Measurements from ENCODE around the gene SFXN2. TPM values are rescaled to one million over a fixed set of nuclear protein-coding genes. Genes with fewer than 3 reads are reported as not detected.
"Not testable (repeated sequence)": the region's sequence is repeated elsewhere in the genome, so short reads cannot be mapped to it uniquely, and the experiment has no call there.

Gene SFXN2
- total RNA-seq, 1 donor from 2014 or later, result 4.2 TPM

DNA sequence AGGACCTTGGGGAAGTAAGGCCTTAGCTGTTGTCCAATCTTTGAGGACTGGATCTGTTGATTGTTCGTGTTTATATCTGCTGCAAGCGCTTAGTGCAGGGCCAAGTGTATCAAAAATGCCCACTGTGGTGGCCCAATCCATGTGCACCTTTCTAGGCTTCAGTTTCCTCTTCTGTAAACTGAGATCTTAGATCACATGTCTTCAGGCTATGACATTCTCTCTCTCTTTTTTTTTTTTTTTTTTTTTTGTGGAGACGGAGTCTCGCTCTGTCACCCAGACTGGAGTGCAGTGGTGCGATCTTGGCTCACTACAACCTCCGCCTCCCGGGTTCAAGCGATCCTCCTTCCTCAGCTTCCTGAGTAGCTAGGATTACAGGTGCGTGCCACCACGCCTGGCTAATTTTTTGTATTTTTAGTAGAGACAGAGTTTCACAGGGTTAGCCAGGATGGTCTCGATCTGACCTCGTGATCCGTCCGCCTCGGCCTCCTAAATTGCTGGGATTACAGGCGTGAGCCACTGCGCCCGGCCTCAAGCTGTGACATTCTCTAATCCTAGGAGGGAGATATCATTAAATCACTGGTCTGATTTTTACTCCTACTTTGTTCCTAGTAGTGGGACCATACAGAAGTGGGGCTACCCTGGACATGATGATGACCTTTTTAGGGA is 2.6 kb downstream of the SFXN2 start:
- H3K27ac ChIP-seq (ENCODE audit: low read depth, low read length); H3K36me3 ChIP-seq (ENCODE audit: control insufficient read depth in 3 of 3, insufficient read depth in 3 of 3, low read length in 3 of 3); H3K9ac ChIP-seq (ENCODE audit: low read depth in 1 of 3, low read length in 3 of 3); H3K27me3 ChIP-seq (ENCODE audit: control insufficient read depth in 3 of 3, insufficient read depth in 3 of 3, low read length in 3 of 3); H3K4me3 ChIP-seq (ENCODE audit: low read length in 3 of 3); H3K9me3 ChIP-seq (ENCODE audit: control insufficient read depth in 3 of 3, low read length in 3 of 3): not testable (repeated sequence)
- peaks cover 24 to 34% (median 29%) of the 10 kb centered on the region in 3 donors for H3K4me1 ChIP-seq (ENCODE audit: control insufficient read depth in 3 of 3, insufficient read depth in 3 of 3, low read length in 3 of 3)

DNA sequence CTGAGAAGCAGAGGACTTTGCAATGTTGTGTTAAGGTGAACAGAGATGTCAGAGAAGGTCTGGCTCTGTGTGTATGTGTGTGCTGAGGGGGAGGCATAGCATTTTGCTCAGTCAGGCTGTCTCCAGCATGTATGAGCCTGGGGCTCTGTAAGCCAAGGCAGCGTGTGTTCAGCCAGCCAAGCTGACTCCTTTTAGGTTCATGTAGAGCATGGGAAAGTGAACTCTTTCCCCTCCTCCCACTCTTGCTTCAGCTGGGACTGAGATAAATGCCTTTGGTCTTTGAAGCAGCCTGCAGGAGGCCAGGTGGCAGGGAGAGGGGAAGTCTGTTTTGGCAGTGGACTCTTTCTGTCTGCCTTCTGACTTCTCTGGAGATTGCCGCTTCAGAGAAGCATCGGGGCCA is 3.8 kb downstream of the SFXN2 start:
- H3K4me1 ChIP-seq (ENCODE audit: control insufficient read depth in 3 of 3, insufficient read depth in 3 of 3, low read length in 3 of 3), result peaks cover 24 to 32% (median 27%) of the 10 kb centered on the region in 3 donors
- H3K4me3 ChIP-seq (ENCODE audit: low read length in 3 of 3), result peak overlapping the region in 2 of 3 donors; percentile 9 to 37
- peak overlapping the region in 2 of 3 donors; percentile 46 to 65 for H3K9ac ChIP-seq (ENCODE audit: low read depth in 1 of 3, low read length in 3 of 3)
- H3K27me3 ChIP-seq (ENCODE audit: control insufficient read depth in 3 of 3, insufficient read depth in 3 of 3, low read length in 3 of 3), result no peaks in the 10 kb centered on the region
- H3K36me3 ChIP-seq (ENCODE audit: control insufficient read depth in 3 of 3, insufficient read depth in 3 of 3, low read length in 3 of 3), result peaks cover 0 to 2% (median 0%) of the 10 kb centered on the region in 3 donors
- H3K9me3 ChIP-seq (ENCODE audit: control insufficient read depth in 3 of 3, low read length in 3 of 3), result no peaks in the 10 kb centered on the region
- peak overlapping the region; percentile 56 for H3K27ac ChIP-seq (ENCODE audit: low read depth, low read length)

DNA sequence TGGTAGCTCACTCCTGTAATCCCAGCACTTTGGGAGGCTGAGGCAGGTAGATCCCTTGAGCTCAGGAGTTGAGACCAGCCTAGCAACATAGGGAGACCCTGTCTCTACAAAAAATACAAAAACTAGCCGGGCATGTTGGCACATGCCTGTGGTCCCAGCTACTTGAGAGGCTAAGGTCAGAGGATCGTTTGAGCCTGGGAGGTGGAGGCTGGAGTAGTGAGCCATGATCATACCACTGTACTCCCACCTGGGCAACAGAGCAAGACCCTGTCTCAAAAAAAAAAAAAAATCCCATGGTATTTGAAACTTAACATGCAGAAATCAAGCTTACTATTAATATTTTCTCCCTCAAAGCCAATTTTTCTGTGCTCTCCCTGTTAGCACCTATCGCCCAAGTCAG is 5.9 kb downstream of the SFXN2 start:
- Histone ChIP-seq H3K9me3 (ENCODE audit: control insufficient read depth in 3 of 3, low read length in 3 of 3) (no peaks in the 10 kb centered on the region), H3K27me3 (ENCODE audit: control insufficient read depth in 3 of 3, insufficient read depth in 3 of 3, low read length in 3 of 3) (no peaks in the 10 kb centered on the region), H3K4me3 (ENCODE audit: low read length in 3 of 3) (no peak overlapping the region), H3K27ac (ENCODE audit: low read depth, low read length) (no peak overlapping the region), H3K4me1 (ENCODE audit: control insufficient read depth in 3 of 3, insufficient read depth in 3 of 3, low read length in 3 of 3) (peaks cover 14 to 16% (median 16%) of the 10 kb centered on the region in 3 donors), H3K9ac (ENCODE audit: low read depth in 1 of 3, low read length in 3 of 3) (no peak overlapping the region), H3K36me3 (ENCODE audit: control insufficient read depth in 3 of 3, insufficient read depth in 3 of 3, low read length in 3 of 3) (peaks cover 0 to 2% (median 0%) of the 10 kb centered on the region in 3 donors)

DNA sequence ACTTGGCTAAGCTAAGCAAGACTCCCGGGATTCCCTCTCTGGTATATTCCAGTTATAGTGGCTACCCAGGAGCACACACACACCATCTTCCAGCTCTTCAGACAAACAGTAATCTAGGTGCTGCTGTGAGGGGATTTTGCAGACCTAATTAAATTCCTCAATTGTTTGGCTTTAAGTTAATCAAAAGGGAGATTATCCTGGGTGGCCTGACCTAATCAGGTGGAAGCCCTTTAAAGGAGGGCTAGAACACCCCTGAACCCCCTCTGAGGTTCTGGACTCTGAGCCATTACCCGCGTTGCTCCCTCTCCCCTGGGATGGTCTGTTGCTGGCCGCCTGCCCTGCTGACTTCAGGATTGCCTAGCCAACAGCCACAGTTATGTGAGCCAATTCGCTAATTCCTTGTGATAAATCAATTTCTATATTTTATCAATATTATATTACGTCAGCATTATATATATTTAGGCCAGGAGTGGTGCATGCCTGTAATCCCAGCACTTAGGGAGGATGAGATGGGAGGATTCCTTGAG is 6.4 kb downstream of the SFXN2 start:
- H3K27ac ChIP-seq (ENCODE audit: low read depth, low read length), result no peak overlapping the region
- no peaks in the 10 kb centered on the region for H3K27me3 ChIP-seq (ENCODE audit: control insufficient read depth in 3 of 3, insufficient read depth in 3 of 3, low read length in 3 of 3)
- H3K36me3 ChIP-seq (ENCODE audit: control insufficient read depth in 3 of 3, insufficient read depth in 3 of 3, low read length in 3 of 3), result peaks cover 0 to 2% (median 0%) of the 10 kb centered on the region in 3 donors

DNA sequence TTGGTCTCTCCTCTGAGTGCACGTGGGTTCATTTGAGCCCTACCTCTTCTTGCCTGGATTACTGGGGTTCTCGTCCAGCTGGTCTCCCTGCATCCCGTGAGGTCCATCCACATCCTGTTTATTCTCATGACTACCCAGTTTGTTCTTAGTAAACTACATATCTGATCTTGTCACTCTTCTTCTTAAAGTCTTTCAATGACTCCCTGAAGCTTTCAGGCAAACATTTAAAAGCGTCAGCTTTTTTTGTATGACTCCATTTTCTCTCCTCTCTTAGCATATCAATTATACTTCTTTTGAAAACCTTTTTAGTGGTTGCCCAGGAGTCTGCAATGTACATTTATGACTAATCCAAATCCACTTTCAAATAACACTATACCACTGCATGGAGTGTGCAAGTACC is 7.5 kb downstream of the SFXN2 start:
- Histone ChIP-seq H3K36me3 (ENCODE audit: control insufficient read depth in 3 of 3, insufficient read depth in 3 of 3, low read length in 3 of 3) (peaks cover 0 to 4% (median 3%) of the 10 kb centered on the region in 3 donors), H3K27ac (ENCODE audit: low read depth, low read length) (no peak overlapping the region), H3K4me1 (ENCODE audit: control insufficient read depth in 3 of 3, insufficient read depth in 3 of 3, low read length in 3 of 3) (peaks cover 12 to 21% (median 16%) of the 10 kb centered on the region in 3 donors), H3K4me3 (ENCODE audit: low read length in 3 of 3) (no peak overlapping the region), H3K27me3 (ENCODE audit: control insufficient read depth in 3 of 3, insufficient read depth in 3 of 3, low read length in 3 of 3) (no peaks in the 10 kb centered on the region), H3K9ac (ENCODE audit: low read depth in 1 of 3, low read length in 3 of 3) (no peak overlapping the region), H3K9me3 (ENCODE audit: control insufficient read depth in 3 of 3, low read length in 3 of 3) (no peaks in the 10 kb centered on the region)

More for the DNA sequence above, 6.4 kb downstream of the SFXN2 start:
- H3K9me3 ChIP-seq (ENCODE audit: control insufficient read depth in 3 of 3, low read length in 3 of 3), result no peaks in the 10 kb centered on the region
- no peak overlapping the region for H3K9ac ChIP-seq (ENCODE audit: low read depth in 1 of 3, low read length in 3 of 3)
- H3K4me3 ChIP-seq (ENCODE audit: low read length in 3 of 3), result no peak overlapping the region
- peaks cover 12 to 16% (median 16%) of the 10 kb centered on the region in 3 donors for H3K4me1 ChIP-seq (ENCODE audit: control insufficient read depth in 3 of 3, insufficient read depth in 3 of 3, low read length in 3 of 3)

DNA sequence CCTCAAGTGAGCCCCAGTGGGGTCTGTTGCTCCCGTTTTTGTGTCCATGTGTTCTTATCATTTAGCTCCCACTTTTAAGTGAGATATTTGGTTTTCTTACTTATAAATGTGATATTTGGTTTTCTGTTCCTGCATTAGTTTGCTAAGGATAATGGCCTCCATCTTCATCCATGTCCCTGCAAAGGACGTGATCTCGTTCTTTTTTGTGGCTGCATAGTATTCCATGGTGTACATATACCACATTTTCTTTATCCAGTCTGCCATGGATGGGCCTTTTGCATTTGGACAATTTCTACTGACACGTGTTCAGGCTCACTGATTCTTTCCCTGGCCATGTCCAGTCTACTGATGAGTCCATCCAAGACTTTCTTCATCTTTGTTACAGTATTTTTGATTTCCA is 9.6 kb downstream of the SFXN2 start:
- Histone ChIP-seq H3K4me3 (ENCODE audit: low read length in 3 of 3) (no peak overlapping the region), H3K9ac (ENCODE audit: low read depth in 1 of 3, low read length in 3 of 3) (no peak overlapping the region), H3K4me1 (ENCODE audit: control insufficient read depth in 3 of 3, insufficient read depth in 3 of 3, low read length in 3 of 3) (peaks cover 0 to 6% (median 4%) of the 10 kb centered on the region in 3 donors), H3K27me3 (ENCODE audit: control insufficient read depth in 3 of 3, insufficient read depth in 3 of 3, low read length in 3 of 3) (no peaks in the 10 kb centered on the region), H3K27ac (ENCODE audit: low read depth, low read length) (no peak overlapping the region), H3K9me3 (ENCODE audit: control insufficient read depth in 3 of 3, low read length in 3 of 3) (no peaks in the 10 kb centered on the region), H3K36me3 (ENCODE audit: control insufficient read depth in 3 of 3, insufficient read depth in 3 of 3, low read length in 3 of 3) (peaks cover 6 to 11% (median 7%) of the 10 kb centered on the region in 3 donors)

DNA sequence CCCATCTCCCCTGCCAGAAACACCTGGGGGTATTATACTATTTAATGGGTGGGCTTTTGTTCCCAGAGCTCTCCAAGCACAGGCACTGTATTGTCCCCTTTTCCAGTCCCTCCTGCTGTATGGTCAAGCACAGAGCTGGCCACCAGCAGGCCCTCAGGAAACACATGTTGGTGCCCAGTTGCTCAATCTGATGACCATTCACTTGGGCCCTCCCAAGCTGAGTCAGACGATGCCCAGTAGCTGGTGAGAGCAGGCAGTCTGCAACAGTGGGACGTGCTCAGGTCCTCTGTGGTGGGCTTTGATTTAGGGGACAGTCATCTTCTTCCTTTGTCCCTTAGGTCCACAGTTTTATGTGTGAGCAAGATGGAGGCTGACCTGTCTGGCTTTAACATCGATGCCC is 11.8 kb downstream of the SFXN2 start:
- H3K27ac ChIP-seq (ENCODE audit: low read depth, low read length), result no peak overlapping the region
- H3K9me3 ChIP-seq (ENCODE audit: control insufficient read depth in 3 of 3, low read length in 3 of 3), result no peaks in the 10 kb centered on the region
- no peak overlapping the region for H3K4me3 ChIP-seq (ENCODE audit: low read length in 3 of 3)
- H3K27me3 ChIP-seq (ENCODE audit: control insufficient read depth in 3 of 3, insufficient read depth in 3 of 3, low read length in 3 of 3), result no peaks in the 10 kb centered on the region
- H3K4me1 ChIP-seq (ENCODE audit: control insufficient read depth in 3 of 3, insufficient read depth in 3 of 3, low read length in 3 of 3), result peaks cover 0 to 11% (median 3%) of the 10 kb centered on the region in 3 donors
- no peak overlapping the region for H3K9ac ChIP-seq (ENCODE audit: low read depth in 1 of 3, low read length in 3 of 3)
- H3K36me3 ChIP-seq (ENCODE audit: control insufficient read depth in 3 of 3, insufficient read depth in 3 of 3, low read length in 3 of 3), result peaks cover 8 to 11% (median 9%) of the 10 kb centered on the region in 3 donors

DNA sequence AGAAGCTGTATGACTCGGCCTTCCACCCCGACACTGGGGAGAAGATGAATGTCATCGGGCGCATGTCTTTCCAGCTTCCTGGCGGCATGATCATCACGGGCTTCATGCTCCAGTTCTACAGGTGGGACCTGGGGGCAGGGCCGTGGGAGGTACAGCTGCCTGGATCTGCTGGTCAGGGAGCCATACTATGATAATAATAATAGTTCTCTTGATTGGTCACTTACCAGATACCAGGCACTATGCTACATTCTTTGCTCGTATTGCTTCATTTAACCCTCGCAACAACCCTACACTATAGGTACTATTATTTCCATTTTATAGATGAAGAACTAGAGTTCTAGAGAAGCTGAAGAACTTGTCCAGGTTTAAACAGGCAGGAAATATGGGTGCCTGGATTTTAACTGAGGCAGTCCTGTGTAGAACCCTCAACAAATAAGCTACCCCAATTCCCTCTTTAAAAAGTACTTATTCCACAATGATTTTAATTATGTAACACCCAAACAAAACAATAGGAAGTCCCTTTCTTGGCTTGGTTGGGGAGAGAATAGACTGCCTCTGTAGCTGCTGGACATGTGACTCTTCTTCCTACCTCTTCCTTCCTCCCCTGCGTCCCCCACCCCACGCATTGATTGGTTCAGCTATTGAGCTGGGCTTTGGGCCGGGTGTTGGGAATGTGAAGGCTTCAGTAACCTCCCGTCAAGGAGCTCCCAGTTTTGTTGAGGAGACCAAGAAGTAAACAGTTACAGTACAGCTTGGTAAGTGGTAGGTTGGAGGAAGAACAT is 12.8 kb downstream of the SFXN2 start:
- peaks cover 0 to 11% (median 3%) of the 10 kb centered on the region in 3 donors for H3K4me1 ChIP-seq (ENCODE audit: control insufficient read depth in 3 of 3, insufficient read depth in 3 of 3, low read length in 3 of 3)
- H3K9me3 ChIP-seq (ENCODE audit: control insufficient read depth in 3 of 3, low read length in 3 of 3), result no peaks in the 10 kb centered on the region
- no peaks in the 10 kb centered on the region for H3K27me3 ChIP-seq (ENCODE audit: control insufficient read depth in 3 of 3, insufficient read depth in 3 of 3, low read length in 3 of 3)
- no peak overlapping the region for H3K9ac ChIP-seq (ENCODE audit: low read depth in 1 of 3, low read length in 3 of 3)
- H3K4me3 ChIP-seq (ENCODE audit: low read length in 3 of 3), result no peak overlapping the region
- peaks cover 8 to 16% (median 9%) of the 10 kb centered on the region in 3 donors for H3K36me3 ChIP-seq (ENCODE audit: control insufficient read depth in 3 of 3, insufficient read depth in 3 of 3, low read length in 3 of 3)
- no peak overlapping the region for H3K27ac ChIP-seq (ENCODE audit: low read depth, low read length)

DNA sequence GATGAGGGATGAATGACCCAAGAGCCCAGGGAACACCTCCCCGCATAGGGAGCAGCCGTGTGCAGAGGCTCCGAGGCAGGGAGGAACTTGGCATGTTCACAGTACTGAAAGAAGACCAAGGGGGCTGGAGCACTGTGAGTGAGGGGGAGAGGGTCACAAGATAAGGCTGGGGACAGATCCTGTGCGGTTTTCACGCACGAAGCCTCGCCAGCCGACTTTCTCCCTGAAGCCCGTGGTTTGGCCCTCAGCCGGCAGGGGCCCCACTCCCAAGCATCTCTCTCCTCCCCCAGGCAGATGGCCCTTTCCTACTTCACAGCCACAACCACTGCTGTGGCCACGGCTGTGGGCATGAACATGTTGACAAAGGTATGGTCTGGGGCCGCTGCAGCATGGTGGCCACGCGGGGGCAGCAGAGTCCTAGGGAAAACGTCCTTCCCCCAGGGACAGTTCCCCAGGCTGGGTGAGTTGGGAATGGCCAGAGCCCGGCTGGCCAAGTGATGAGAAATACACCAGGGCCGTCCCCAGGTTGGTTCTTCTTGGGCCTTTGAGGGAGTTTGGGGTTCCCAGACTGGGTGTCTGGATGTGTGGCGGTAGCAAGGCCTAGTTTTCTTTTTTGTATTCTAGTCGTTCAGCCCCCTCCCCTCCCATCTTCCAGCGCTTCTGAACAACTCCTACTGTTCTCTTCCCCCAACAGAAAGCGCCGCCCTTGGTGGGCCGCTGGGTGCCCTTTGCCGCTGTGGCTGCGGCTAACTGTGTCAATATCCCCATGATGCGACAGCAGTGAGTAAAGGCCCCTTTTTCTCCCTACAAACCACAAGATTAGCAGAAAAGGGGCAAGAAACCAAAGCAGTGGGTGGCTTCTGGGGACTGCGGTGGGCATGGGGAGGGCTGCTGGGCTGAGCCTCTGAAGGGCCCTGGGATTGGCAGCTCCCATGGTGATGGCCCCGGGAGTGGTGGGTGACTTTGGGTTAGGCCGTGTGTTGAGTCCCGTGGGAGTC is 14.9 kb downstream of the SFXN2 start:
- H3K27ac ChIP-seq (ENCODE audit: low read depth, low read length), result no peak overlapping the region
- no peaks in the 10 kb centered on the region for H3K27me3 ChIP-seq (ENCODE audit: control insufficient read depth in 3 of 3, insufficient read depth in 3 of 3, low read length in 3 of 3)
- peaks cover 9 to 26% (median 13%) of the 10 kb centered on the region in 3 donors for H3K36me3 ChIP-seq (ENCODE audit: control insufficient read depth in 3 of 3, insufficient read depth in 3 of 3, low read length in 3 of 3)
- H3K9ac ChIP-seq (ENCODE audit: low read depth in 1 of 3, low read length in 3 of 3), result peak overlapping the region in 1 of 3 donors; percentile 3
- H3K4me3 ChIP-seq (ENCODE audit: low read length in 3 of 3), result no peak overlapping the region
- peaks cover 0 to 11% (median 3%) of the 10 kb centered on the region in 3 donors for H3K4me1 ChIP-seq (ENCODE audit: control insufficient read depth in 3 of 3, insufficient read depth in 3 of 3, low read length in 3 of 3)
- no peaks in the 10 kb centered on the region for H3K9me3 ChIP-seq (ENCODE audit: control insufficient read depth in 3 of 3, low read length in 3 of 3)
